ENCODE data around the gene PPP1R17. TPM values are rescaled to one million over a fixed set of nuclear protein-coding genes. Genes with fewer than 3 reads are reported as not detected.

The PPP1R17 gene
- total and polyA plus RNA-seq, 9 donors = not detected

DNA sequence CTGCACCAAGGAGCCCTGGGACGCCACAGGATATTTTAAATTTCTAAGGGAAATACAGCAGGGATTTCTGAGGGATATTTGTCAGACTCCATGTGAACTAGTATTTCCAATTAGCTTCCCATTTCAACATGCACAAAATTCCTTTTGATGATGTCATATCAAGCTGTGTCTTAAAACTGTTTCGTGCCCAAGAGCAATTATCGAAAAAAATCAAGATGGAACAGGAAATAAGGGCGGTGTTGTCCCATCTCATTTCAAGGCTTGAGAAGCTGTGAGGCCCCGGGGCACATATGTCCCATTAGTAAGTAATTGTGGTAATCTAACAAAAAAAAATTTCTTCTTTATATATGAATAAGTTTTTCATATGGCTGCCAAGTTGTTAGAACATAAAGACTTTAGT lies 47.4 kb downstream of the PPP1R17 start:
- H3K27me3 ChIP-seq (ENCODE audit: control insufficient read depth, insufficient read depth, low read length) = no peaks in the 10 kb centered on the region
- H3K4me3 ChIP-seq (ENCODE audit: low read length) = no peak overlapping the region
- H3K9me3 ChIP-seq (replicated peaks; ENCODE audit: control insufficient read depth, low read depth, low read length) = no peaks in the 10 kb centered on the region
- no peak for DNase-seq
- H3K4me1 ChIP-seq (ENCODE audit: control insufficient read depth, insufficient read depth, low read length) = no peaks in the 10 kb centered on the region
- no peak overlapping the region for H3K27ac ChIP-seq (ENCODE audit: low read length)
- WGBS (ENCODE audit: insufficient coverage) = no CpG with 5 or more reads among the region's 5 CpGs
- H3K36me3 ChIP-seq (ENCODE audit: control insufficient read depth, insufficient read depth, low read length) = no peaks in the 10 kb centered on the region

DNA sequence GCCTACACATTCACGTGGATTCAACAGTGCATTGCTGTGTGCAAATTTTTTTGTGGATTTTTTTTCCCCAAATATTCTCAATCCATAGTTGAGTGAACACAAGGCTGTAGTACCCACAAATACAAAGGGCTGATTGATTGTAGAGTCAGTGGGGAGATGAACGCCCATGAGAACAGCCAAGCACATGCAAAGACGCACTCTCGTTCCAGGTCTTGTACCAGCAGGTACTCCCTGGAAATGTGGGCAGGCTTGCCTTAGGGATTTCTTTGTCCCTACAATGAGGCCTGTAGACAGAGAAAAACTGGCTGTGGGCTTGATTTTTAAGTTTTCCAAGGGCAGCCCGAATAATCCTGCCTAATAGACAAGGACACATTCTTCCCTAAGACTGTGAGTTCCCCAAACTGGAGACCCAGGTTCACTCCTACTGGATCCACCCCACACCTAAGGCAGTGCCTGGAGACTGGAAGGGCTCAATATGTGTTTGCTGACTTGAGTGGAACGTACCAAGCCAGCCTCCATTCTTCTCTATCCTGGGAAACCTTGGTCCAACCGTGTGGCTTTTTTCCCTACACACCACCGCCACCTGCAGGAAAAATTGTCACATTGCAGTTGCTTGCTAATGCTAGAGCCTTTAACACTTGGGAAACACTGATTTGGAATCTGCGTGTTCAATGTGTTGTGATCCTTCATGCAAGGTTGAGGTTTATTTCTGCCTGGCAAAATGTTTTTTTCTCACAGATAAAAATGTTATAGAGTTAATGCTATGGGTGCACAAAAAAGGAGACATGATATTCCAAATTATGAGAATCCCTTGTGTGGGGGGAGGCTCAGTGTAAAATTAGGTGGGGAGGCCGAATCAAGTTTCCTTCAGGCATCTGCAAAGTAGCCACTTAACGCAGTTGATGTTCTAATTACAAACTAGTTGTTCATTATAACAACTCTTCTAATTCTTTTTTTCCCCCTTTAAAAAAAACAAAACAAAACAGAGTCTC lies 49.3 kb downstream of the PPP1R17 start:
- DNase-seq = peak; percentile 77
- Histone ChIP-seq H3K9me3 (replicated peaks; ENCODE audit: control insufficient read depth, low read depth, low read length) (no peaks in the 10 kb centered on the region), H3K27me3 (ENCODE audit: control insufficient read depth, insufficient read depth, low read length) (no peaks in the 10 kb centered on the region), H3K27ac (ENCODE audit: low read length) (no peak overlapping the region), H3K36me3 (ENCODE audit: control insufficient read depth, insufficient read depth, low read length) (no peaks in the 10 kb centered on the region), H3K4me1 (ENCODE audit: control insufficient read depth, insufficient read depth, low read length) (no peaks in the 10 kb centered on the region), H3K4me3 (ENCODE audit: low read length) (no peak overlapping the region)
- 58% methylated on average over 5 of the region's 11 CpGs for WGBS (ENCODE audit: insufficient coverage)

DNA sequence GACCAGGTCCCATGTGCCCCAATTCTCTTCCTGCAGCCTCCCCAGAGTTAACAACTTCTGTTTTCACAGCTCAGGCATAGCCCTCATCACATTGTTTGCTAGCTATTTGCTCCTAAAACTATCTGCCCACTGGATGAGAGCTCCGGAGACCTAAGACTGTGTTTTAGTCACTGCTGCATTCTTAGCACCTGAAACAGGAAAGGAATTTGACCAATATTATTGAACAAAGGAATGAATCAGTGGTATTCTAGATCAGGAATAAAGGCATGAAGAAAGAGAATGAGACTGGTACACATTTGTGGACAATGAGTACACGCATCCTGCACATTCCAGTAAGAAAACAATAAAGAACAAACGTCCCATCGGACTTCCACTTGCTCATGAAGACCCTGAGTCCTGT lies 54.8 kb downstream of the PPP1R17 start:
- no peaks in the 10 kb centered on the region for H3K36me3 ChIP-seq (ENCODE audit: control insufficient read depth, insufficient read depth, low read length)
- 48% methylated on average over 3 of the region's 4 CpGs for WGBS (ENCODE audit: insufficient coverage)
- DNase-seq = no peak
- no peaks in the 10 kb centered on the region for H3K9me3 ChIP-seq (replicated peaks; ENCODE audit: control insufficient read depth, low read depth, low read length)
- H3K4me1 ChIP-seq (ENCODE audit: control insufficient read depth, insufficient read depth, low read length) = no peaks in the 10 kb centered on the region
- no peaks in the 10 kb centered on the region for H3K27me3 ChIP-seq (ENCODE audit: control insufficient read depth, insufficient read depth, low read length)
- H3K27ac ChIP-seq (ENCODE audit: low read length) = no peak overlapping the region
- no peak overlapping the region for H3K4me3 ChIP-seq (ENCODE audit: low read length)

GRCh38 chr7:31744294-31744874 lies 57.4 kb downstream of the PPP1R17 start:
- WGBS (ENCODE audit: insufficient coverage) = 0% methylated on average over 3 of the region's 4 CpGs
- no peaks in the 10 kb centered on the region for H3K4me1 ChIP-seq (ENCODE audit: control insufficient read depth, insufficient read depth, low read length)
- peak; percentile 65 for DNase-seq
- H3K9me3 ChIP-seq (replicated peaks; ENCODE audit: control insufficient read depth, low read depth, low read length) = no peaks in the 10 kb centered on the region
- H3K27me3 ChIP-seq (ENCODE audit: control insufficient read depth, insufficient read depth, low read length) = no peaks in the 10 kb centered on the region
- H3K36me3 ChIP-seq (ENCODE audit: control insufficient read depth, insufficient read depth, low read length) = no peaks in the 10 kb centered on the region
- H3K27ac ChIP-seq (ENCODE audit: low read length) = no peak overlapping the region
- no peak overlapping the region for H3K4me3 ChIP-seq (ENCODE audit: low read length)

DNA sequence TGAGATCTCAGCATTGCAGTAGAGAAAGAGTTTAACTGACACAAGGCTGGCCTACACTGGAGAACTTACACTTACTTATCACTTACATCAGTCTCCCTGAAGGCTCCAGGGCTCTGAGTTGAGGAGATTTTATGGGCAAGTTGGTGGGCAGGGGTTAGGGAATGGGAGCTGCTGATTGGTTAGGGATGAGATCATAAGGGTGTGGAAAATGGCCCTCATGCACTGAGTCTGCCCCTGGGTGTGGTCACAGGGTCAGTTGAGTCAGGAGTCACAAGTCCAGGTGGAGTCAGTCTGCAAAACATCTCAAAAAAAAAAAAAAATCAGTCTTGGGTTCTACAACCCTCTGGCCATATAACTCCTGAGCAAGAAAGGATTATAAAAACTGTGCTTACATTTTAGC lies 60.5 kb downstream of the PPP1R17 start:
- H3K9me3 ChIP-seq (replicated peaks; ENCODE audit: control insufficient read depth, low read depth, low read length) = no peaks in the 10 kb centered on the region
- H3K27me3 ChIP-seq (ENCODE audit: control insufficient read depth, insufficient read depth, low read length) = no peaks in the 10 kb centered on the region
- H3K4me3 ChIP-seq (ENCODE audit: low read length) = no peak overlapping the region
- no peak overlapping the region for H3K27ac ChIP-seq (ENCODE audit: low read length)
- no peaks in the 10 kb centered on the region for H3K36me3 ChIP-seq (ENCODE audit: control insufficient read depth, insufficient read depth, low read length)
- H3K4me1 ChIP-seq (ENCODE audit: control insufficient read depth, insufficient read depth, low read length) = no peaks in the 10 kb centered on the region
- DNase-seq = no peak

- H3K4me3 ChIP-seq (ENCODE audit: low read length) = no peak overlapping the region
- H3K36me3 ChIP-seq (ENCODE audit: control insufficient read depth, insufficient read depth, low read length) = no peaks in the 10 kb centered on the region
- H3K27me3 ChIP-seq (ENCODE audit: control insufficient read depth, insufficient read depth, low read length) = no peaks in the 10 kb centered on the region
- no peak overlapping the region for H3K27ac ChIP-seq (ENCODE audit: low read length)
- H3K9me3 ChIP-seq (replicated peaks; ENCODE audit: control insufficient read depth, low read depth, low read length) = no peaks in the 10 kb centered on the region
- no peak for DNase-seq
- H3K4me1 ChIP-seq (ENCODE audit: control insufficient read depth, insufficient read depth, low read length) = no peaks in the 10 kb centered on the region
- no CpG with 5 or more reads among the region's 1 CpG for WGBS (ENCODE audit: insufficient coverage)
Observed at GRCh38 chr7:31748084-31748483, 61.1 kb downstream of the PPP1R17 start.

DNA sequence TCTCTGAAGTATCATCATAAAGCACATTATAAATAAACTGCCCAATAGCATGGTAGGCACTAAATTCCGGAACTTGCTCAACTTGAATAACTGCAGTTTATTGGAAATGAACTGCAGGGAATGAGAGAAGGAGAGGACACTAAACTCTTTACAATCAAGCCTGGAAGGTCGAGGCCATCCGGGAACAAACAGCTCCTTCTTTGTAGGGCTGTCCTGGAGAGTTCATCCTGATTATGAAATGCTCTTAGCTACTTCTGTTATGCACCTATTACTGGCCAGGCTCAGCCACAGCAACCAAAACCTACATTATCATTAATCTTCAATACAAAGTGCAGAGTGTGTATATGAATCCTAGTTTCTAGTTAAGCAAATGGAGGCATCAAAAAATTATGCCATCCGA lies 64.7 kb downstream of the PPP1R17 start:
- WGBS (ENCODE audit: insufficient coverage) = no CpG with 5 or more reads among the region's 4 CpGs

More for the DNA sequence above, 64.7 kb downstream of the PPP1R17 start:
- Histone ChIP-seq H3K27ac (ENCODE audit: low read length) (no peak overlapping the region), H3K27me3 (ENCODE audit: control insufficient read depth, insufficient read depth, low read length) (no peaks in the 10 kb centered on the region), H3K4me1 (ENCODE audit: control insufficient read depth, insufficient read depth, low read length) (no peaks in the 10 kb centered on the region), H3K4me3 (ENCODE audit: low read length) (no peak overlapping the region), H3K36me3 (ENCODE audit: control insufficient read depth, insufficient read depth, low read length) (no peaks in the 10 kb centered on the region), H3K9me3 (replicated peaks; ENCODE audit: control insufficient read depth, low read depth, low read length) (no peaks in the 10 kb centered on the region)
- DNase-seq = no peak

Other genes starting within 250 kb of the PPP1R17 start
- gene ITPRID1, start 173.1 kb upstream of the PPP1R17 start, total RNA-seq = 0.44 TPM
- gene ITPRID1, start 173.1 kb upstream of the PPP1R17 start, polyA plus RNA-seq (ENCODE audit: insufficient read depth in 1 of 8, insufficient read length in 8 of 8, low replicate concordance in 1 of 8) = 1 to 10 TPM in 1 of 8 donors, under 1 TPM in 7; 0.23 to 1.0 (median 0.30) TPM

All from muscle of leg (tissue), 11 donors.